ENCODE data around the gene PSMD5.

- TF ChIP-seq CTCF (IDR thresholded peaks at IDR 0.05), result no peak
- no peak for TF ChIP-seq POLR2AphosphoS5 (IDR thresholded peaks at IDR 0.05; ENCODE audit: low read depth, low read length)
- TF ChIP-seq REST (IDR thresholded peaks at IDR 0.05; ENCODE audit: insufficient read depth in 1 of 2, low read depth in 2 of 2, low read length in 1 of 2), result no peak
- no peak for TF ChIP-seq SIN3A (IDR thresholded peaks at IDR 0.05; ENCODE audit: borderline replicate concordance, insufficient read depth, low read depth, low read length)
- no peak for TF ChIP-seq TCF7L2 (IDR thresholded peaks at IDR 0.05; ENCODE audit: low read depth, low read length)
Observed at GRCh38 chr9:120841930-120842684, 615 bp downstream of the PSMD5 start.
